WTC11 (cell line): ENCODE data around the gene HSD17B3.

Experiments
- AR ChIP-seq: fragments of 250-450 bp; sonication (Bioruptor Pico); IDR thresholded peaks from 2 replicates; pipeline ENCODE4 v1.9.0; 2021; ENCODE audit warnings: mild to moderate bottlenecking
- CTCF ChIP-seq: fragments of 200-600 bp; IDR thresholded peaks from 2 replicates; pipeline ENCODE4 v1.8.0; 2022; ENCODE audit warnings: antibody characterized with exemption
- NR3C1 ChIP-seq: sonication (generic); formaldehyde crosslinking; conservative IDR thresholded peaks from 2 replicates; pipeline ENCODE4 v1.8.1; 2023; ENCODE audit warnings: low read depth, mild to moderate bottlenecking, missing genetic modification reagents

- TF ChIP-seq CTCF, result no peak
- no peak for TF ChIP-seq AR (CRISPR knock-in tag)
- TF ChIP-seq NR3C1 (CRISPR knock-in tag), result no peak
These were observed 58.2 kb downstream of the HSD17B3 start for GRCh38 chr9:96243778-96244177.
